ENCODE measurements around the gene LMF1. TPM values are rescaled to one million over a fixed set of nuclear protein-coding genes. Genes with fewer than 3 reads are reported as not detected.

Gene LMF1
- total and polyA plus RNA-seq, 3 donors from 2014 or later = 12.5 to 83.4 (median 66.6) TPM

DNA sequence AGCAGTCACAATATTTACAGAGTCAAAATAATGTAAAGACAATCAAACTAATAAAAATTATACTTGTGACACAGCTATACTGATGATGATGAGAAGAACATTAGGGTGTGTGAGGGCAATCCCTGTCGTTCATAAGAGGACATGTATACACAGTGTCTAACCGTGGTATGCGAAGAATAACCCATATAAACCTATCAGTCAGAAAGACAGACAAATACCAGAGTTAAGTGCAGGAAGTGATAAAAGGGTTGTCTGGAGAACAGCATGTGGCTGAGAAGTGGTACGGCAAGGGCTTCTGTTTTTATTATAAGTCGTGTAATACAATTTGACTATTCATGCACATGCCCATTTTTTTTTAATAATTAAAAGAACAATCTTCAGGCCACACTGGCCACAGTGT is 46.7 kb downstream of the LMF1 start:
- Histone ChIP-seq H3K36me3 (ENCODE audit: low read depth, missing control alignments) (no peaks in the 10 kb centered on the region), H3K9me3 (no peaks in the 10 kb centered on the region), H3K4me1 (no peaks in the 10 kb centered on the region), H3K27ac (no peak overlapping the region), H3K27me3 (no peaks in the 10 kb centered on the region), H3K4me3 (no peak overlapping the region)
- TF ChIP-seq POLR2A (IDR thresholded peaks at IDR 0.05) = no peak
- TF ChIP-seq, protein P1, sequence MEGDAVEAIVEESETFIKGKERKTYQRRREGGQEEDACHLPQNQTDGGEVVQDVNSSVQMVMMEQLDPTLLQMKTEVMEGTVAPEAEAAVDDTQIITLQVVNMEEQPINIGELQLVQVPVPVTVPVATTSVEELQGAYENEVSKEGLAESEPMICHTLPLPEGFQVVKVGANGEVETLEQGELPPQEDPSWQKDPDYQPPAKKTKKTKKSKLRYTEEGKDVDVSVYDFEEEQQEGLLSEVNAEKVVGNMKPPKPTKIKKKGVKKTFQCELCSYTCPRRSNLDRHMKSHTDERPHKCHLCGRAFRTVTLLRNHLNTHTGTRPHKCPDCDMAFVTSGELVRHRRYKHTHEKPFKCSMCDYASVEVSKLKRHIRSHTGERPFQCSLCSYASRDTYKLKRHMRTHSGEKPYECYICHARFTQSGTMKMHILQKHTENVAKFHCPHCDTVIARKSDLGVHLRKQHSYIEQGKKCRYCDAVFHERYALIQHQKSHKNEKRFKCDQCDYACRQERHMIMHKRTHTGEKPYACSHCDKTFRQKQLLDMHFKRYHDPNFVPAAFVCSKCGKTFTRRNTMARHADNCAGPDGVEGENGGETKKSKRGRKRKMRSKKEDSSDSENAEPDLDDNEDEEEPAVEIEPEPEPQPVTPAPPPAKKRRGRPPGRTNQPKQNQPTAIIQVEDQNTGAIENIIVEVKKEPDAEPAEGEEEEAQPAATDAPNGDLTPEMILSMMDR (IDR thresholded peaks at IDR 0.05) = no peak
- WGBS, 2 donors = 87 to 89% methylated on average over 5 of the region's 5 CpGs
- DNase-seq = no peak
- intact Hi-C loops (cut with DNase I; ENCODE audit: low total_unique reads) = no loop called here

DNA sequence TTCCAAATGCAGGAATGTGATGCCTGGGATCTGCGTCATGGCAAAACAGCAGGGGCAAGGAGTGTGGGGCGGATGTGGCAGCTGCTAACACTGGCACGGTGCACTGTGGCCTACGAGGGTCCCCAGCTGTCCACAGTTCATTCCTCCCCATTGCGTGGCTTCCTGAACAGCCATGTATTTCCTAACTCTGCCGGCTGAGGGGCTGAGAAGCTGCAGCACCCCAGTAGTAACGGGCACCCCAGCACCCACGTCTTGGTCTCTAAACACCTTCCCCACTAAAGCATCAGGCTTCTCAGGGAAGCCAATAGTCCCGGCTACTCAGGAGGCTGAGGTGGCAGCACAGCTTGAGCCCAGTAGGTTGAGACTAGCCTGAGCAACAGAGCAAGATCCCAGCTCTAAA is 47.6 kb downstream of the LMF1 start:
- Histone ChIP-seq H3K4me3 (no peak overlapping the region), H3K4me1 (no peaks in the 10 kb centered on the region), H3K27ac (no peak overlapping the region), H3K27me3 (no peaks in the 10 kb centered on the region), H3K9me3 (no peaks in the 10 kb centered on the region), H3K36me3 (ENCODE audit: low read depth, missing control alignments) (no peaks in the 10 kb centered on the region)
- WGBS, 2 donors = 96 to 97% methylated on average over 9 of the region's 9 CpGs
- intact Hi-C loops (cut with DNase I; ENCODE audit: low total_unique reads) = no loop called here
- DNase-seq = no peak
- TF ChIP-seq, protein P1 (IDR thresholded peaks at IDR 0.05) = no peak
- TF ChIP-seq POLR2A (IDR thresholded peaks at IDR 0.05) = no peak

DNA sequence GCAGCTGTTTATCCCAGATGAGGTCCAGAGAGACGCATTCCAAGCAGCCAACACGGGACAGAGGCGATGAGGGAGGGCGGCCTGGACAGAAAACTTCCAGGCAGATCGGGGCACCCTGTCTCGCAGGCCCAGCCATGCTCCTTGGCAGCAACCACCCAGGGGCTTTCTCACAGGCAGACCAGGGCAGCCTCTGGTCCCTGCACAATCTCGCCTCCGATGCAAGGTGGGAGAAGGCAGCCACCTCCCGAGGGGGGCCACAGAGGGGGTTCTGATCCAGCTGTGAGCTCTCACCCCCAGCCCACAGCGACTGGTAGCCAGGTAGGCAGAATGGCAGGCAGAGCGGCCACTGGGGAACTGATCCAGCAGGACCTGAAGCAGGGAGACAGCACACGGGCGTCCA is 48.7 kb downstream of the LMF1 start:
- no peak overlapping the region for H3K4me3 ChIP-seq
- WGBS, 2 donors = 94% methylated on average over 5 to 13 of the region's 13 CpGs
- TF ChIP-seq, protein P1 (IDR thresholded peaks at IDR 0.05) = no peak
- no peak for TF ChIP-seq POLR2A (IDR thresholded peaks at IDR 0.05)
- DNase-seq = no peak
- H3K27ac ChIP-seq = no peak overlapping the region
- H3K9me3 ChIP-seq = no peaks in the 10 kb centered on the region
- no peaks in the 10 kb centered on the region for H3K27me3 ChIP-seq
- no peaks in the 10 kb centered on the region for H3K36me3 ChIP-seq (ENCODE audit: low read depth, missing control alignments)
- H3K4me1 ChIP-seq = no peaks in the 10 kb centered on the region
- intact Hi-C loops (cut with DNase I; ENCODE audit: low total_unique reads) = no loop called here

GRCh38 chr16:921321-921905 is 49.4 kb downstream of the LMF1 start:
- 96 to 98% methylated on average over 31 to 32 of the region's 32 CpGs for WGBS, 2 donors
- H3K27ac ChIP-seq = no peak overlapping the region
- no peak overlapping the region for H3K4me3 ChIP-seq

More at GRCh38 chr16:921321-921905, 49.4 kb downstream of the LMF1 start:
- no peaks in the 10 kb centered on the region for H3K36me3 ChIP-seq (ENCODE audit: low read depth, missing control alignments)
- intact Hi-C loops (cut with DNase I; ENCODE audit: low total_unique reads) = no loop called here
- no peaks in the 10 kb centered on the region for H3K4me1 ChIP-seq
- DNase-seq = no peak
- no peaks in the 10 kb centered on the region for H3K9me3 ChIP-seq
- no peaks in the 10 kb centered on the region for H3K27me3 ChIP-seq
- TF ChIP-seq, protein P1 (IDR thresholded peaks at IDR 0.05) = no peak
- TF ChIP-seq POLR2A (IDR thresholded peaks at IDR 0.05) = no peak
